Measurements from ENCODE around the gene PRKAG3.

PRKAG3 gene

GRCh38 chr2:218799990-218800389 lies 31.6 kb downstream of the PRKAG3 start:
- TF ChIP-seq CTCF (IDR thresholded peaks at IDR 0.05; ENCODE audit: poor library complexity, severe bottlenecking), result no peak
- no peak overlapping the region for H3K4me3 ChIP-seq (ENCODE audit: severe bottlenecking)
- peaks cover 2% of the 10 kb centered on the region for H3K9me3 ChIP-seq (ENCODE audit: severe bottlenecking)
- H3K36me3 ChIP-seq (ENCODE audit: low read depth), result no peaks in the 10 kb centered on the region
- H3K4me1 ChIP-seq (ENCODE audit: insufficient read depth, poor library complexity, severe bottlenecking), result no peaks in the 10 kb centered on the region
- DNase-seq (ENCODE audit: low spot score) (no peak), ATAC-seq (ENCODE audit: low read depth) (no peak)
- H3K27ac ChIP-seq (ENCODE audit: poor library complexity, severe bottlenecking), result no peak overlapping the region
- no peaks in the 10 kb centered on the region for H3K27me3 ChIP-seq (ENCODE audit: insufficient read depth, poor library complexity, severe bottlenecking)

- DNase-seq (ENCODE audit: low spot score), result no peak
- no peak for ATAC-seq (ENCODE audit: low read depth)
These were observed 32.7 kb downstream of the PRKAG3 start for GRCh38 chr2:218798767-218799504.

GRCh38 chr2:218796691-218797090 lies 34.9 kb downstream of the PRKAG3 start:
- ATAC-seq (ENCODE audit: low read depth), result no peak

More at GRCh38 chr2:218798767-218799504, 32.7 kb downstream of the PRKAG3 start:
- Histone ChIP-seq H3K27me3 (ENCODE audit: insufficient read depth, poor library complexity, severe bottlenecking) (no peaks in the 10 kb centered on the region), H3K27ac (ENCODE audit: poor library complexity, severe bottlenecking) (no peak overlapping the region), H3K4me1 (ENCODE audit: insufficient read depth, poor library complexity, severe bottlenecking) (no peaks in the 10 kb centered on the region), H3K4me3 (ENCODE audit: severe bottlenecking) (no peak overlapping the region), H3K36me3 (ENCODE audit: low read depth) (no peaks in the 10 kb centered on the region), H3K9me3 (ENCODE audit: severe bottlenecking) (no peaks in the 10 kb centered on the region)
- no peak for TF ChIP-seq CTCF (IDR thresholded peaks at IDR 0.05; ENCODE audit: poor library complexity, severe bottlenecking)

GRCh38 chr2:218792433-218792832 lies 39.2 kb downstream of the PRKAG3 start:
- H3K4me3 ChIP-seq (ENCODE audit: severe bottlenecking), result no peak overlapping the region
- DNase-seq (ENCODE audit: low spot score), result no peak
- ATAC-seq (ENCODE audit: low read depth), result no peak

More at GRCh38 chr2:218796691-218797090, 34.9 kb downstream of the PRKAG3 start:
- Histone ChIP-seq H3K36me3 (ENCODE audit: low read depth) (no peaks in the 10 kb centered on the region), H3K4me3 (ENCODE audit: severe bottlenecking) (no peak overlapping the region), H3K9me3 (ENCODE audit: severe bottlenecking) (no peaks in the 10 kb centered on the region), H3K27ac (ENCODE audit: poor library complexity, severe bottlenecking) (no peak overlapping the region), H3K4me1 (ENCODE audit: insufficient read depth, poor library complexity, severe bottlenecking) (no peaks in the 10 kb centered on the region), H3K27me3 (ENCODE audit: insufficient read depth, poor library complexity, severe bottlenecking) (no peaks in the 10 kb centered on the region)
- TF ChIP-seq CTCF (IDR thresholded peaks at IDR 0.05; ENCODE audit: poor library complexity, severe bottlenecking), result no peak
- DNase-seq (ENCODE audit: low spot score), result no peak

More at GRCh38 chr2:218792433-218792832, 39.2 kb downstream of the PRKAG3 start:
- Histone ChIP-seq H3K27me3 (ENCODE audit: insufficient read depth, poor library complexity, severe bottlenecking) (no peaks in the 10 kb centered on the region), H3K27ac (ENCODE audit: poor library complexity, severe bottlenecking) (no peak overlapping the region), H3K36me3 (ENCODE audit: low read depth) (no peaks in the 10 kb centered on the region), H3K4me1 (ENCODE audit: insufficient read depth, poor library complexity, severe bottlenecking) (no peaks in the 10 kb centered on the region), H3K9me3 (ENCODE audit: severe bottlenecking) (no peaks in the 10 kb centered on the region)
- TF ChIP-seq CTCF (IDR thresholded peaks at IDR 0.05; ENCODE audit: poor library complexity, severe bottlenecking), result no peak

All from RWPE2 (cell line).